ENCODE results near the gene GSTA2. TPM values are rescaled to one million over a fixed set of nuclear protein-coding genes. Genes with fewer than 3 reads are reported as not detected.
A peak's percentile ranks its signal among the peaks of the same experiment; 100 is the strongest.
"Not testable (repeated sequence)": the region's sequence is repeated elsewhere in the genome, so short reads cannot be mapped to it uniquely, and the experiment has no call there.

The GSTA2 gene
- total RNA-seq, 3 donors from 2014 or later = not detected

GRCh38 chr6:52724406-52725121, 38.7 kb downstream of the GSTA2 start:
- no peaks in the 10 kb centered on the region for H3K4me1 ChIP-seq
- H3K4me3 ChIP-seq = no peak overlapping the region
- TF ChIP-seq CTCF (IDR thresholded peaks at IDR 0.05) = peak in 1 of 3 donors; percentile 30
- no peak for TF ChIP-seq POLR2A (IDR thresholded peaks at IDR 0.05)
- intact Hi-C loops (cut with DNase I; ENCODE audit: low total_unique reads) = no loop called here
- H3K27ac ChIP-seq = peak overlapping the region; percentile 53 to 60
- H3K9me3 ChIP-seq = no peaks in the 10 kb centered on the region
- peak; percentile 41 to 65 for DNase-seq (ENCODE audit: low spot score in 2 of 2)
- no peaks in the 10 kb centered on the region for H3K36me3 ChIP-seq
- no peaks in the 10 kb centered on the region for H3K27me3 ChIP-seq

- Histone ChIP-seq H3K36me3 (no peaks in the 10 kb centered on the region), H3K9me3 (no peaks in the 10 kb centered on the region), H3K27ac (peak overlapping the region in 1 of 2 donors; percentile 60), H3K4me1 (no peaks in the 10 kb centered on the region), H3K27me3 (no peaks in the 10 kb centered on the region), H3K4me3 (no peak overlapping the region)
- TF ChIP-seq CTCF (IDR thresholded peaks at IDR 0.05) (no peak), POLR2A (IDR thresholded peaks at IDR 0.05) (no peak), POLR2AphosphoS5 (IDR thresholded peaks at IDR 0.05) (no peak)
- intact Hi-C loops (cut with DNase I; ENCODE audit: low total_unique reads) = no loop called here
- DNase-seq (ENCODE audit: low spot score in 2 of 2) = no peak
Measured at GRCh38 chr6:52724042-52724405, 39.3 kb downstream of the GSTA2 start.

GRCh38 chr6:52720321-52720720, 43.0 kb downstream of the GSTA2 start:
- Histone ChIP-seq H3K9me3 (no peaks in the 10 kb centered on the region), H3K27ac (no peak overlapping the region), H3K4me1 (no peaks in the 10 kb centered on the region), H3K4me3 (no peak overlapping the region), H3K36me3 (no peaks in the 10 kb centered on the region), H3K27me3 (no peaks in the 10 kb centered on the region)
- no peak for DNase-seq (ENCODE audit: low spot score in 2 of 2)
- intact Hi-C loops (cut with DNase I; ENCODE audit: low total_unique reads) = no loop called here
- TF ChIP-seq CTCF (IDR thresholded peaks at IDR 0.05) = no peak

- no peaks in the 10 kb centered on the region for H3K4me1 ChIP-seq
- H3K4me3 ChIP-seq = no peak overlapping the region
- H3K9me3 ChIP-seq = no peaks in the 10 kb centered on the region
- DNase-seq (ENCODE audit: low spot score in 2 of 2) = no peak
- no peaks in the 10 kb centered on the region for H3K27me3 ChIP-seq
- intact Hi-C loops (cut with DNase I; ENCODE audit: low total_unique reads) = no loop called here
- no peak overlapping the region for H3K27ac ChIP-seq
- H3K36me3 ChIP-seq = no peaks in the 10 kb centered on the region
- TF ChIP-seq CTCF (IDR thresholded peaks at IDR 0.05) (no peak), POLR2A (IDR thresholded peaks at IDR 0.05) (no peak), POLR2AphosphoS5 (IDR thresholded peaks at IDR 0.05) (no peak)
Measured at GRCh38 chr6:52718550-52718949, 44.7 kb downstream of the GSTA2 start.

GRCh38 chr6:52714761-52715160, 48.5 kb downstream of the GSTA2 start:
- H3K27ac ChIP-seq; H3K9me3 ChIP-seq; H3K36me3 ChIP-seq; intact Hi-C loops (cut with DNase I; ENCODE audit: low total_unique reads); DNase-seq (ENCODE audit: low spot score in 2 of 2); H3K4me1 ChIP-seq; H3K27me3 ChIP-seq; H3K4me3 ChIP-seq: not testable (repeated sequence)

- Histone ChIP-seq H3K4me1 (no peaks in the 10 kb centered on the region), H3K27ac (no peak overlapping the region), H3K27me3 (no peaks in the 10 kb centered on the region), H3K9me3 (no peaks in the 10 kb centered on the region), H3K36me3 (no peaks in the 10 kb centered on the region), H3K4me3 (no peak overlapping the region)
- no peak for TF ChIP-seq CTCF (IDR thresholded peaks at IDR 0.05)
- TF ChIP-seq POLR2AphosphoS5 (IDR thresholded peaks at IDR 0.05) = no peak
- no peak for TF ChIP-seq POLR2A (IDR thresholded peaks at IDR 0.05)
- no peak for DNase-seq (ENCODE audit: low spot score in 2 of 2)
- intact Hi-C loops (cut with DNase I; ENCODE audit: low total_unique reads) = no loop called here
Measured at GRCh38 chr6:52712136-52712535, 51.1 kb downstream of the GSTA2 start.

Measured in breast epithelium (tissue), 4 donors.